Central memory CD8-positive, alpha-beta T cell (primary cell): ENCODE data around the gene DEFB108B.
A peak's percentile ranks its signal among the peaks of the same experiment; 100 is the strongest.
"Not testable (repeated sequence)": the region's sequence is repeated elsewhere in the genome, so short reads cannot be mapped to it uniquely, and the experiment has no call there.

ENCODE experiments used
- ATAC-seq: fragments of 150-1000 bp; cut with Tn5 transposase; replicated peaks from 2 replicates; pipeline ENCODE4 v1.10.0; 2022; ENCODE audit warnings: mild to moderate bottlenecking, moderate FRiP score, moderate number of reproducible peaks; ENCODE audit not compliant: poor library complexity, severe bottlenecking; ENCODE audit errors: extremely low read depth
- DNase-seq, 2 donors: peaks; one replicate each; pipeline ENCODE4 v3.0.0; 2021; ENCODE audit warnings: low spot score in 2 of 2
- H3K27ac Mint-ChIP-seq: one replicate; pipeline ENCODE4 v1.8.0; 2022; ENCODE audit warnings: low read depth, mild to moderate bottlenecking, moderate library complexity, mixed read lengths
- H3K27me3 Mint-ChIP-seq: one replicate; pipeline ENCODE4 v1.8.0; 2022; ENCODE audit warnings: mixed read lengths
- H3K36me3 Mint-ChIP-seq: one replicate; pipeline ENCODE4 v1.8.0; 2022; ENCODE audit warnings: mild to moderate bottlenecking, moderate library complexity, mixed read lengths; ENCODE audit not compliant: insufficient read depth
- H3K4me1 Mint-ChIP-seq: one replicate; pipeline ENCODE4 v1.8.0; 2022; ENCODE audit warnings: mixed read lengths
- H3K4me3 Mint-ChIP-seq: one replicate; pipeline ENCODE4 v1.8.0; 2022; ENCODE audit warnings: mild to moderate bottlenecking, moderate library complexity, mixed read lengths
- H3K9me3 Mint-ChIP-seq: one replicate; pipeline ENCODE4 v1.8.0; 2022; ENCODE audit warnings: mixed read lengths

DEFB108B gene

DNA sequence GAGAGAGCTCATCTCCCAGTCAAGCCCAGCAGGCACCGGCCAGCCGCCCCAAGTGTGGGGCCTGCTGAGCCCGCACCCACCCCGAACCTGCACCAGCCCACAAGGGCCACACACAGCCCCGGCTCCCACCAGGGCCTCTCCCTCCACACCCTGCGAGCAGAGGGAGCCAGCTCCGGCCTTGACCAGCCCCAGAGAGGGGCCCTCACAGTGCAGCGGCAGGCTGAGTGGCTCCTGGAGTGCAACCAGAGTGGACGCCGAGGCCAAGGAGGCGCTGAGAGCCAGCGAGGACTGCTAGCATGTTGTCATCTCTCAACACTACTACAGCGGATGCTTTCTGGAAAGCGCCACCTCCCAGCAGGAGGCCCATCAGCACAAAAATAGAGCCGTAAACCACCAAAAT lies 10.9 kb downstream of the DEFB108B start:
- H3K27ac Mint-ChIP-seq = no peak overlapping the region
- no peak overlapping the region for H3K4me3 Mint-ChIP-seq
- H3K9me3 Mint-ChIP-seq = peaks cover 12% of the 10 kb centered on the region
- no peaks in the 10 kb centered on the region for H3K4me1 Mint-ChIP-seq
- H3K36me3 Mint-ChIP-seq = no peaks in the 10 kb centered on the region
- DNase-seq = no peak
- H3K27me3 Mint-ChIP-seq = peaks cover 17% of the 10 kb centered on the region
- no peak for ATAC-seq

DNA sequence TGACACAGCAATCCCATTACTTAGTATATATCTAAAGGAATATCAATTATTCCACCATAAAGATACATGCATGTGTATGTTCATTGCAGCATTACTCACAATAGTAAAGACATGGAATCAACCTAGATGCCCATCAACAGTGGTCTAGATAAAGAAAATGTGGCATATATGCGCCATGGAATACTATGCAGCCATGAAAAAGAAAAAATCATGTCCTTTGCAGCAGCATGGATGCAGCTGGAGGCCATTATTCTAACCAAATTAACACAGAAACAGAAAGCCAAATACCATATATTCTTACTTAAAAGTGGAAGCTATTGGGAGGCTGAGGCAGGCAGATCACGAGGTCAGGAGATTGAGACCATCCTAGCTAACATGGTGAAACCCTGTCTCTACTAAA lies 20.9 kb downstream of the DEFB108B start:
- DNase-seq, H3K4me3 Mint-ChIP-seq, H3K4me1 Mint-ChIP-seq, H3K27ac Mint-ChIP-seq, H3K36me3 Mint-ChIP-seq, ATAC-seq, H3K27me3 Mint-ChIP-seq: not testable (repeated sequence)
- H3K9me3 Mint-ChIP-seq = peaks cover 10% of the 10 kb centered on the region

GRCh38 chr11:71855880-71856279 lies 22.9 kb downstream of the DEFB108B start:
- H3K9me3 Mint-ChIP-seq, H3K36me3 Mint-ChIP-seq, DNase-seq, H3K27ac Mint-ChIP-seq, ATAC-seq, H3K27me3 Mint-ChIP-seq, H3K4me1 Mint-ChIP-seq, H3K4me3 Mint-ChIP-seq: not testable (repeated sequence)

GRCh38 chr11:71860835-71861234 lies 27.8 kb downstream of the DEFB108B start:
- H3K9me3 Mint-ChIP-seq, H3K36me3 Mint-ChIP-seq, ATAC-seq, H3K27me3 Mint-ChIP-seq, H3K4me1 Mint-ChIP-seq, DNase-seq, H3K4me3 Mint-ChIP-seq, H3K27ac Mint-ChIP-seq: not testable (repeated sequence)

DNA sequence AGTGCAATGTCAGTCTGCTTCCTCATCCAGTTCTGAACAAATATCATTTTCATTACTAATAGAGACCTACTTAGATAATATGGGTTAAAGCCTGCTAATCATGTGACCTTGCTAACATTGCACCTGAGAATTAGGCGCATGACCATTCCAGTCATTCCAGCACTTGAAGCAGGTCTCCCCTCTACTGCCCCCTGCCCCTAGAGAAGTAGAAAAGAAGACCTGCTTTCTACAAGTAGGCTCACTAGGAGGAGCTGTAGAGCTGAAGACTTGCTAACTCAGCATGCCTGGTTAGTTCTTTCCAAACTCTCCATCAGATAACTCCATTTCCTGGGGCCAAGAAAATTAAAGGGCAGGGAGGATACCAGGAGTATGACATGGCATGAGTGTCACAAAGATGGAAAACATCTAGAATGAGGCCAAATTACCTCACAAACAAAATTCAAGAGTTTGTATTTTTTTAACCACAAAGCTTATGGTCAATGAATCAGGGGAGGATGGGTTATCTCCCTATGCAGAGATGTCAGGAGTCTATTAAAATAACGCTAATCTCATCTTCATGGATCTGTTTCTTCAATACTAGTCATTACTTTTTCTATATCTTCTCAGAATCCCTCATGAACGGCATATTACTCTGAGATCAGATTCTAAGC lies 31.1 kb downstream of the DEFB108B start:
- H3K9me3 Mint-ChIP-seq, H3K4me3 Mint-ChIP-seq, DNase-seq, H3K27ac Mint-ChIP-seq, H3K4me1 Mint-ChIP-seq, H3K27me3 Mint-ChIP-seq, H3K36me3 Mint-ChIP-seq: not testable (repeated sequence)
- ATAC-seq = peak; percentile 24

DNA sequence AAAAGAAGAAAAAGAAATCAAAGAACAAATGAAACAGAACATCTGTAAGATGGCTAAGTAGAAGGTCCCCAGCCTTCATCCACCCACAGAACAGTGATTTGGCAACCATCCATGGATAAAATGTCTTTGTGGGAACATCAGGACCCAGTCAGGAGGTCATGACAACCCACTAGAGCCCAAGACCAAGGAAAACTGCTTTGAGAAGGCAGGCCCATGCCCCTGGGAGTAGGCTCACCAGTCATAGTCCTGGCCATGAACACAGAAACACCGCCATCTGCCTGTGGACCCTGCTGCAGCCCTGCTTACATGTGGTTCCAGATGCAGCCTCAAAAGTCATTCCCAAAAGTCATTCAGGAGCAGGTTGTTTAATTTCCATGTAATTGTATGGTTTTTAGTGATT lies 34.2 kb downstream of the DEFB108B start:
- H3K36me3 Mint-ChIP-seq, H3K27ac Mint-ChIP-seq, H3K9me3 Mint-ChIP-seq, H3K4me1 Mint-ChIP-seq, DNase-seq, H3K4me3 Mint-ChIP-seq, ATAC-seq, H3K27me3 Mint-ChIP-seq: not testable (repeated sequence)

DNA sequence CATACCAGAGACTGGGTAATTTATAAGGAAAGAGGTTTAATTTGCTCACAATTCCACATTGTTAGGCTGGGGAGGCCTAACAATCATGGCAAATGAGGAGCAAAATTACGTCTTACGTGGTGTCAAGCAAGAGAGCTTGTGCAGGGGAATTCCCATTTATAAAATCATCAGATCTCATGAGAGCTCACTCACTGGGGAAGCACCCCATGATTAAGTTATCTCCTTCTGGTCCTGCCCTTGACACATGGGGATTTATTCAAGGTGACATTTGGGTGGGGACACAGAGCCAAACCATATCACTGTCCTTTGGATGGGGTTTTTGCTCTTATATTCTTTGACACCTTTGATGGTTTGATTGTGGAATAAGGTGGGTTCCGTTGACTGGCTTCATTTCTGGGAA lies 36.9 kb downstream of the DEFB108B start:
- not testable (repeated sequence) for ATAC-seq

DNA sequence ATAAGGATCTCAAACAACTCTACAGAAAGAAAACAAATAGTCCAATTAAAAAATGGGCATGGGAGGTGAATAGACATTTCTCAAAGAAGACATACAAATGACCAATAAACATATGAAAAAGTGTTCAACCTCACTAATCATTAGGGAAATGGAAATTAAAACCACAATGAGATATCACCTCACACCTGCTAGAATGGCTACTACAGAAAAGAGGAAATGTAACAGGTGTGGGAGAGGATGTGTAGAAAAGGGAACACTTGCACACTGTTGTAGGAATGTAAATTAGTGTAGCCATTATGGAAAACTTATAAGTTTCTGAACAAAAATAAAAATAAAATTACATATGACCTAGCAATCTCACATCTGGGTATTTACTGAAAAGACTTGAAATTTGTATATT lies 37.7 kb downstream of the DEFB108B start:
- DNase-seq, H3K36me3 Mint-ChIP-seq, H3K9me3 Mint-ChIP-seq, H3K27me3 Mint-ChIP-seq, ATAC-seq, H3K4me1 Mint-ChIP-seq, H3K4me3 Mint-ChIP-seq, H3K27ac Mint-ChIP-seq: not testable (repeated sequence)

More for the DNA sequence above, 36.9 kb downstream of the DEFB108B start:
- not testable (repeated sequence) for H3K27me3 Mint-ChIP-seq, H3K36me3 Mint-ChIP-seq, DNase-seq, H3K4me1 Mint-ChIP-seq, H3K9me3 Mint-ChIP-seq, H3K4me3 Mint-ChIP-seq, H3K27ac Mint-ChIP-seq

DNA sequence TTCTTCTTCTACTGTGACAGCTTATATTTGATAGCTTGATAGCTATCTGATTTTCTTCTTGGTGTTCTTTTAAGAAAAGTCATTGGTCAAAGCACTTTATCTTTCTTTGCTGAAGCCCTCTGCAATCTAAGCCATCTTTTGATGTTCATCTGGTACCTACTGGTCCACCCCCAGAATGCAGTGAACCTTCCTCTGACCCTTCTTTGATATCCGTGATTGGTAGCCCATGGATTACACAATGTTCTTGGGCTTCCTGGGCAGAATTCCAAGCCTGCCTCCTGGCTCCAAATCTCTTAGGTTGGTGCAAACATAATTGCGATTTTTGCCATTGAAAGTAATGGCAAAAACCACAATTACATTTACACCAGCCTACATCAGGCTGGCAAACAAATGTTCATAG lies 43.3 kb downstream of the DEFB108B start:
- H3K36me3 Mint-ChIP-seq, H3K27ac Mint-ChIP-seq: not testable (repeated sequence)

GRCh38 chr11:71878059-71878458 lies 45.1 kb downstream of the DEFB108B start, which contains the start of gene DEFB131B:
Gene DEFB131B (plus strand): TSS chr11:71878453. CDS start chr11:71878453, 0 bp downstream.
- not testable (repeated sequence) for H3K36me3 Mint-ChIP-seq, H3K27me3 Mint-ChIP-seq, DNase-seq, H3K9me3 Mint-ChIP-seq, H3K27ac Mint-ChIP-seq, H3K4me1 Mint-ChIP-seq, H3K4me3 Mint-ChIP-seq, ATAC-seq

More for the DNA sequence above, 43.3 kb downstream of the DEFB108B start:
- DNase-seq, H3K27me3 Mint-ChIP-seq, ATAC-seq, H3K9me3 Mint-ChIP-seq, H3K4me3 Mint-ChIP-seq, H3K4me1 Mint-ChIP-seq: not testable (repeated sequence)

DNA sequence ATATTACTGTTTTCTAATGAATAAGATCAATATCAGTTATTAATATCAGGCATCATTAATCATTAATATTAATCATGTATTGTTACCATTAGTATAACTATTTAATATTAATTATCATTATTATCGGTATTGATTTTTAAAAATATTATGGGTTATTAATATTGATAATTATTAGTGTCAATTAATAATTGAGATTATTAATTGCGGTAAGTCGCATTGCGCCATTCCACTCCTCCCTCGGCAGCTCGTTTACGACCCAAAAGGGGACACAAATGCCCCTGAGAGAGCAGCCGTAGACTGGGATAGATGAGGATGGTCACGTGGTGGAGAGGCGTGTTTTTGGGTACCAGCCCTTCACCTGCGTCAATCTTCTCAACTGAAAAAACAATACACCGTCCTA lies 52.8 kb downstream of the DEFB108B start:
- not testable (repeated sequence) for H3K36me3 Mint-ChIP-seq, H3K9me3 Mint-ChIP-seq, ATAC-seq, DNase-seq, H3K4me1 Mint-ChIP-seq, H3K27me3 Mint-ChIP-seq, H3K27ac Mint-ChIP-seq, H3K4me3 Mint-ChIP-seq
